CD4-positive, alpha-beta T cell treated with Interleukin-2 at 100 ng/mL for 4 hours (primary cell): ENCODE results near the gene GPR89B.
"Not testable (repeated sequence)": the region's sequence is repeated elsewhere in the genome, so short reads cannot be mapped to it uniquely, and the experiment has no call there.

Source experiments
- DNase-seq: peaks from one replicate; pipeline ENCODE4 v3.0.0-alpha.2; 2020; ENCODE audit warnings: low spot score

Gene GPR89B

GRCh38 chr1:147928236-147929132, at the start of gene GPR89B:
GPR89B (plus strand) TSS chr1:147928420; CDS start chr1:147928537, 117 bp downstream.
- peak; percentile 93 for DNase-seq

DNA sequence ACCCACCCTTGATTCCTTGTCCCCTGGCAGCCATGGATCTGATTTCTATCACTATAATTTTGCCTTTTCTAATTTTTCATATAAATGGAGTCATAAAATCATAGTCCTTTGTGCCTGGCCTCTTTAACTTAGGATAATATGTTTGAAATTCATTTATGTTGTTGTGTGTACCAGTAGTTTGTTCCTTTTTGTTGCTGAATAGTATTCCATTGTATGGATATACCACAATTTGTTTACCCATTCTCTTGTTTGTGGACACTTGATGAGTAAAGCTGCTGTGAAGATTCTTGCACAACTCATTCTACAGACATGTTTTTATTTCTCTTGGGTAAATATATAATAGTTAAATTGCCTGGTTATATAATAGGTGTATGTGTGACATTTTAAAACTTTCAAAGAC, 48.3 kb upstream of the GPR89B start:
- no peak for DNase-seq

GRCh38 chr1:147882535-147882934, 45.7 kb upstream of the GPR89B start:
- no peak for DNase-seq

GRCh38 chr1:147890177-147890790, 37.9 kb upstream of the GPR89B start:
- peak; percentile 48 for DNase-seq

DNA sequence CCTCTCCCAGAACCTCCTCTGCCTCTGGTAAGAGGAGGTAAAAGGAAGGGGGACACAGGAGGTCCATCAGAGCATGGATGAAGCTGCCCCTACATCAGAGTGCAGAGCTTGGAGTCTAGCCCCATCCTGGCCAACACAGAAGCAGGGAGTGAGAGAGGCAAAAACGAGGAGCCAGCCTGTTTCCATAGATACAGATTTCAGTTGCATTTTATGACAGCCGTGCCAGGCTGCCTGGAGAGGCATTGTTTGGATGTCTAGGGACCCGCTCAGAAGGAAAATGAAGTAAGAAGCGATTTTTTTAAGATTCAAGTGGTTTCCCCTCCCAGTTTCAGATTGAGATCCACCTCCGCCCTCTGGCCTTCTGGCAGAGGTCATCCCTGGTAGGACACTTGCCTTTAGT, 37.1 kb upstream of the GPR89B start:
- no peak for DNase-seq

DNA sequence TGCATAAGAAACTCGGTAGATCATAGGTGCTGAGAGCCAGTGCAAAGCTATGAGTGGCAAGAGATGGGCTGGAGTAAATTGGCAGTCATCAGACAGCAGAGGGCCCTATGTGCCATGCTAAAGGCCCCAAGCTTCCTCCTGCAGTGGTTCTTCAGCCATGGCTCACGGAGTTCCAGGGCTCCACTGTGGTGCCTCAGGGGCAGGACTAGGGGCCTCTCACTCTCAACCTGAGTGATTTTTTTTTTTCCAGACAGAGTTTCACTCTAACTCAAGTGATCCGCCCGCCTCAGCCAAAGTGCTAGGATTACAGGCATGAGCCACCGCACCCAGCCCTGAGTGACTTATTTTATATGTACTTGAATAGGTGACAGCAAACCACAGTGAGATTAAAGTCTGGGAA, 36.0 kb upstream of the GPR89B start:
- DNase-seq: no peak

DNA sequence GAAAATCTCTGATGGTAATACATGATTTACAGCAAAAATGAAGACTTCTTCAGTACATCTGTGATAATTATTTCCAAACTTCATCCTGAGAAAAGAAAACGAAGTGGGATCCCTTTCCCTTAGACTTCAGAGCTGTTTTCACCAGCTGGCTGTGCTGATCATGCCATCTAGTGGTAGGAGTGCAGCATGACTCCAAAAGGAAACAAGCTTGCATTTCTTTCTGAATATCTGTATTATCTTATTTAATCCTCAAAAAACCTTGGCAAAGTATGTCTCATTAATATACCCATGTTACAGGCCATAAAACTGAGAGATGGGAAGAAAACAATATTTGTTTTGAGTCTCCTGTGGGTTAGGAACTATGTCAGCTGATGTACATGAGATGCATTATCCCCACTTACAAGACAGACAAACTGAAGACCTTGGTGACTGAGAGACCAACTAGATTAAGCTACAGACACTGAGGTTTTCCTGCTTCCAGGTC, 35.4 kb upstream of the GPR89B start:
- peak; percentile 53 for DNase-seq

- DNase-seq: no peak
Measured at GRCh38 chr1:147895123-147895522, 33.1 kb upstream of the GPR89B start.

- DNase-seq: no peak
Measured at GRCh38 chr1:147897029-147897752, 31.0 kb upstream of the GPR89B start.

- no peak for DNase-seq
Measured at GRCh38 chr1:147897789-147898188, 30.4 kb upstream of the GPR89B start.

- DNase-seq: no peak
Measured at GRCh38 chr1:147902253-147902845, 25.9 kb upstream of the GPR89B start, which contains the start of gene GJA8. GJA8 (plus strand) TSS chr1:147902795; CDS start chr1:147907956, 5,161 bp downstream.

- DNase-seq: no peak
Measured at GRCh38 chr1:147904726-147905125, 23.5 kb upstream of the GPR89B start.

DNA sequence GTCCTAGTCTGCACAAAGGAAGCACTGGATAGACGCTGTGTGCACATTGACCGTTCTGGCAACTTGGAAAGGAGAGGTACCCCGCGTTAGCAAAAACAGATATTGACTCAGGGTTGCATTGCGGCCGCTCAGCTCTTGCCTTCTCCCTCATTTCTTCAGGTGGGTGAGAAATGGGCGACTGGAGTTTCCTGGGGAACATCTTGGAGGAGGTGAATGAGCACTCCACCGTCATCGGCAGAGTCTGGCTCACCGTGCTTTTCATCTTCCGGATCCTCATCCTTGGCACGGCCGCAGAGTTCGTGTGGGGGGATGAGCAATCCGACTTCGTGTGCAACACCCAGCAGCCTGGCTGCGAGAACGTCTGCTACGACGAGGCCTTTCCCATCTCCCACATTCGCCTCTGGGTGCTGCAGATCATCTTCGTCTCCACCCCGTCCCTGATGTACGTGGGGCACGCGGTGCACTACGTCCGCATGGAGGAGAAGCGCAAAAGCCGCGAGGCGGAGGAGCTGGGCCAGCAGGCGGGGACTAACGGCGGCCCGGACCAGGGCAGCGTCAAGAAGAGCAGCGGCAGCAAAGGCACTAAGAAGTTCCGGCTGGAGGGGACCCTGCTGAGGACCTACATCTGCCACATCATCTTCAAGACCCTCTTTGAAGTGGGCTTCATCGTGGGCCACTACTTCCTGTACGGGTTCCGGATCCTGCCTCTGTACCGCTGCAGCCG, 20.3 kb upstream of the GPR89B start:
- no peak for DNase-seq

DNA sequence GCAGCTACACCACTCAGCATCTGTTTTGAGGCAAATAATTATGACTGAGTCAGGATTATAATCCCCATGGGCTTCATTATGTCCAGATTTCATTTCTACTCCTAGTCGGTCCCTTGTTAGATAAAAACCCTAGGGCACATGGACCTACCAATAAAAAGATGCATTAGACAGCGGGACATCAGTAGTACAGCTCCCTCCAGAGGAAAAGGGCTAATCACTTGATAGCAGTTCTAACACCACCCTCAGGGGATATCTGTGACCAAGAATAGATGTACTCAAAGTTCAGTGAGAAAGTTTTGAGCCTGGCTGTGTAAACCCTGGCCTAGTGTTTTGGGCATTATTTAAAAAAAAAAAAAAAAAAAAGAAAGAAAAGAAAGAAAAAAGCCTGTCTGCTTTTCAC, 15.7 kb upstream of the GPR89B start:
- no peak for DNase-seq

DNA sequence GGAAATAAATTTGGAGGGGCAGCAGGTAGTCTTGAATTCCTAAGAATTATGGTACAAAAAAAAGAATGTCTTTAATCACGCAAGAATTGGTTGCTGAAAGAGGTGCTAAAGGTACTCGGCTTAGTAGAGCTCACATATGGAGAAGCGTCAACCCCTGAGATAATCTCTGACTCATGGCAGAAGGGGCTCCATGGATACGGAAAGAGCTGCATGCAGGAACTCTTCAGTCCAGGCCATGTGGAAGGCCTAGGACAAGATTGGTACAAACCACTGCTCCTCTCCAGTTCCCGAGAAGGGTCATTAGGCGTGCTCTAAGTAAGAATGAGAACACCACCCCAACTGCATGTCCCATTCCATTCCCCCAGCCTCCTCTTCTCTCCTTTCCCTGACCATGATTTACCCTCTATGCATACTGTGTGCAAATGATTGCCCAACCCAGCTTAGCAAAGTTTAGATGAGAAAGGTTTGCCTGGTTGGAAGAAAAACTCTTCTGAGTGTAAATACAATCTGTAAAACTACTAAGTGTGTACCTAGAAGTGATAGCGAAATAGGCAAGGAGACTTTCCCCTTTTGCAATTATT, 14.8 kb upstream of the GPR89B start:
- no peak for DNase-seq

GRCh38 chr1:147919896-147920295, 8.3 kb upstream of the GPR89B start:
- no peak for DNase-seq

DNA sequence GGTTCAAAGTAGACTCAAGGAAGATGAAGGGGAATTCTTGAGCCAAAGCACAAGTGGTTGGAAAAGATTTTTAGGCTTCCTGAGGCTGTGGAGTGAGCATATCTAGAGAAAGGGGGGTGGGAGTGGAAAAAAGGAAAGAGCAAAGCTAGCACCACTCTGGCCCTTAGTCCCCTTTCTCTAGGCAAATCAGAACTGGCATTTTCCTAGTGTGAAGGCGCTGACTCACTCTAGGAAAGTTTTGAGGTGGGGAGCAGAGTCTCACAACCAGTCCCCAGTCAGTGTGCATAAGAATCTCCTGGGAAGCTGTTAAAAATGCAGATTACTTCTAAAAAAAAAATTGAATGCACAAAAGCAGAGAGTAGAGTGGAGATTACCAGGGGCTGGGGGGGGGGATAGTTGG, 3.4 kb upstream of the GPR89B start:
- DNase-seq: no peak

- not testable (repeated sequence) for DNase-seq
Measured at GRCh38 chr1:147927215-147927614, 1.0 kb upstream of the GPR89B start.

- DNase-seq: not testable (repeated sequence)
Measured at GRCh38 chr1:147927689-147928088, 531 bp upstream of the GPR89B start.

GRCh38 chr1:147931137-147931536, 2.9 kb downstream of the GPR89B start:
- not testable (repeated sequence) for DNase-seq

DNA sequence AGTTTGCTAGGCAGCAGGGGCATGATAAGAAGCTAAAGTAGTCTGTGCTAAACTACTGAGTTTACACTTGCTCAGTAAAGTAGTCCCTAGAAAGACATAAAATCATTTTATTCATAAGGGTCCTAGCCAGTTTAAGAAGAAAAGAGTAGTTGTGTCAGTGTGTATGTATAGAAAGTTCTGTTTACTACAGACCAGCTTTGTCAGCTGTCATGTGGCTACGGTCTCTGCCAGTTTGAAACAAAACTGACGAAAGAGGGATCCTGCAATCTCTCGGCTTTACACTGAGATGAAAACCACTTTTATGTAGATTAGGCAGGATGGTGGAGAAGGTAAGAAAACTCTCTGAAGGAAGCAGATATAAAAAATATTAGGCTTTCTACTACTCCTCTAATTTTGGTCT, 7.1 kb downstream of the GPR89B start:
- not testable (repeated sequence) for DNase-seq
